OCI-M2 (cell line): Measurements from ENCODE around the gene YBX1.

ENCODE experiments used
- DNase-seq: peaks from one replicate; lab custom pipeline; 2025; ENCODE audit not compliant: unreplicated experiment; lab: John Stamatoyannopoulos, UW

YBX1 gene

GRCh38 chr1:42734201-42735035 lies 52.2 kb downstream of the YBX1 start:
- no peak for DNase-seq

DNA sequence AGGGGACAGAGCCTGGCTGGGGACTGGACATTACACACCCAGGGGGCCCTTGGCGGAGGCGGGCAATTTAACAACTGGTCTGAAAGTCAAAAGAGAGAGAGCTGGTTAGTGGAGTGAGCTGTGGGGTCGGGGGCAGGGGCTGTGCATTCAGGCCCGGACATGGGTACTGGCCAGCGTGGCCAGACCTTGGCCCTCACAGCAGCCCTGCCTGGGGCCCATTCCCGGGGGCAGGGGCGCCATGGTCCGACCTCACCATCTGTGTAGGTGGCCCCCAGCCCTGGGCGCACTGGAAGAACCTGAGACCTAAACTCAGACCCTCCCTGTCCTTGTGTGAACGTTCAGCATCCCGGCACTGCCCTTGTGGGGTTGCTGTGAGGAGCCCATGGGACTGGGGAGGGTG lies 52.8 kb downstream of the YBX1 start:
- DNase-seq, result no peak

DNA sequence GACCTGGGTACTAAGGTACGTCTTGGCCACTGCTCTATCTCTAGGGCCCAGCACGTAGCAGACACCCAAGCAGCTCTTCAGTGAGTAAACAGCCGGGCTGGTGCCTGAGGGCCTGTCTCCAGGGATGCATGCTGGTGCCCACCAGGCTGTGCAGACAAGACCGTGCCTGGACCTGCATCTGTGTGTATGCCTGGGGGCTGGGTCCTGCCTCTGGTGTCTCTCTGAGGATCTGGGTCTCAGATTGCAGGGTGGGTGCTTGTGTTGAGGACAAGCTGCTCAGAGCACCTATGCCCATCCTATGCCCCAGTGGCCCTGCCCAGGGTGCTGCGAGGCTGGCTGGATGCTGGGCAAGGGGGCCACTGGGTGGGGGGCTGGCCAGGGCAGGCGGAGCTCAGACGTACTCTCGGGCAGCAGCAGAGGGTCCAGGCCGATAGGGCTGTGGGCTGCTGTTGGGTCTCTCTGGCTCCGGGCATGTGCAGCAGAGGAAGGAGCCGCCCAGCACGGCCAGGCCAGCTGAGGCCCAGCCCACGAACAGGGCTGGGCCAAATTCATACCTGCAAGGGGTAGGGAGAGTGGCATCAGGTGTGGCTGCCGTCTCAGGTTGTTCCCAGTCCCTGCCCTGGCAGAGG lies 53.4 kb downstream of the YBX1 start:
- DNase-seq, result no peak

DNA sequence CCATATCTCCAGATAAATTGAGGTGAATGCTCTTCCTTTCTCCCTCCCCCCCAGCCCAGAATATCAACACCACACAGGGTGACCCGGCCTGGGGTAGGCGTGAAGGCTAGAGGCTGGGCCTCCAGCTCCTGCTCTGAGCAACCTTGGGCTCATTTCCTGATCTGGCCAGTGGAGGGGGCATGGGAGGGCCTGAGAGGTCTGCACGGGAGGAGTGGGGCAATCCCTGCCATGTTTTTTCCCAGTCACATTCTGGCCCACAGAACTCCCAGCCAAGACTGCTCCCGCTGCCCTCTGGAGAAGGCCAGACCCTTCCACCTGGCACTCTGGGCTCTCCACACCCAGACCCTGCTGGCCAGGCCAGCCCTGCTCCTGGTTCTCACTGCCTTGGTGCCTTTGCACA lies 53.9 kb downstream of the YBX1 start:
- DNase-seq, result no peak

DNA sequence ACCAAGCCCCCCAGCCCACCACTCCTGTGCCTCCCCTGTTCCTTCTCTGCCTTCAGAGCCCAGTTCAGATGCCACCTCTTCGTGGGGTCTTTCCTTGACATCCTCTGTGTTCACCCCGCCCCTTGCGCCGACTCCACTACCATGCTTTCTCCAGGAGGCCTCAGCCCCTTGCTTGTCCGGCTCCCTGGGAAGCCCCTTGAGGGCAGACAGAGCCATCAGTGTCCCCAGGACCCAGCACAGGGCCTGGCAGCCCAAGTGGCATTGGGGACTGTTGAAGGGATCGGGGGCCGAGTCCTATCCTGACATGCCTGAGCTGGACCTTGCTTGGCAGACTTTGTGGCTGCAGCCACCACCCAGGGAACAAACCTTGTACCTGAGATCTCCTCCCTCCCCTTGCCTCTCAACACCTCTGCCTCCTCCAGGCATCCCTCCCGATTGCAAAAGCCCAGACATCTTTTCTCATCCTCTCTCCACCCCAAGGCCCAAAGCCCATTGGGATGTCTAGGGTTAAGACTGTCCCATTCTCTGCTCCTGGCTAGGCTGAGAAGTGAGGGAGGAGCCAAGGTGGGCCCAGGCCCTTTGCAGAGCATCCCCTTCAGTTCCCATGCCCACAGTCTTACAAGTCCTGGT lies 54.5 kb downstream of the YBX1 start:
- no peak for DNase-seq

GRCh38 chr1:42737257-42737656 lies 55.0 kb downstream of the YBX1 start:
- DNase-seq, result no peak

DNA sequence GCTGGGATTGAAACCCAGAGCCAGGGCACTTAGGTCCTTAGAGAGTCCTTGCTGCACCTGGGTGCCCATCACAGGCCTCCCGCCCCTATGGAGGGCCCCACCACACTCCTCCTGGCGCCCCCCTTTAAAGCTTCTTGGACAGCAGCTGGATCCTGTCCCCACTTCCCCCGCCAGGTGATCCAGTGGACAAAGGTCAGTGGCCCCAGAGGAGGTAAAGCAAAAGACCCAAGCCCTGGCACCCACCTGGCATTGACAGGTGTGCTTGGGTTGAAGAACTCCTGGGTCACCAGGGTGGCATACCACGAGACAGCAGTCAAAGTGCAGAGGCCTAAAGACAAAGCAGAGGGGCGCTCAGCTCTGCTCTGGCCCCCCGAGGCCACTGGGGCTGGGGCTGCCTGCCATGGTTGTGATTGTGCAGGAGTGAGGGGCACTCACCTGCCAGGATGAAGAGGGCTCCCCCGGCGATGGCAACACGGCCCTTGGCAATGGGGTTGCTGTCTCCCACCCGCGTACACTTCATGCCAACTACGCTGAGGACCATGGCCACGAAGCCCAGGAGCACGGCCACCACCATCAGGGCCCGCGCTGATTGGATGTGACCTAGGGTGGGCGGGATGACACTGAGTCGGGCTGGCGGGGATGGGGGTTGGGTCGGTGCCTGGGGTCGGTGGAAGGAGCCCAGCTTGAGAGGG lies 55.9 kb downstream of the YBX1 start:
- DNase-seq, result no peak

DNA sequence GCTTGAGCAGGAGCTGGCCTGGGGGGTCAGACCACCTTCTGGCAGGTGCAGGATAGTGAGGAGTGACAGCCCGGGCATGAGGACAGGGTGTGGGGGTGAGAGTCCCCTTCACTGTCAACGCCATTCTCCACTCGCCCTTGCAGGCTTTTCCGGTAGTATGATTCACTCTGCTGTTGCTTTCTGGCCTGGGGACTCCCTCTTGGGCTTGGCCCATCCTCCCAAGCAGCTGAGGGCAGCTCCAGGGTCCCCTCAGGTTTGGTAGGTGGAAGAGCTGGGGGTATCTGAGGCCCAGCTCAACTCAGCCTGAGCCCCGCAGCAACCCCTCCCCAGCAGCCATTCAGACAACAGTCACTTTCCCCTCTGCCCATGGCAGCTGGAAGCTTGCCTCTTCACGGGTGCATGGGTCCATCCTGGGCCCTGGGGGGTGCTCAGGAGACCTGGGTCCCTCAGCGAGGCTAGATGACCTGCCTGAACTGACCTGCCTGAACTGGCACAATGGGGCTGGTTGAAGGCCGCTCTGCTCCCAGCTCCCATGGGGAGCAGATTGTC lies 56.5 kb downstream of the YBX1 start:
- DNase-seq, result no peak

DNA sequence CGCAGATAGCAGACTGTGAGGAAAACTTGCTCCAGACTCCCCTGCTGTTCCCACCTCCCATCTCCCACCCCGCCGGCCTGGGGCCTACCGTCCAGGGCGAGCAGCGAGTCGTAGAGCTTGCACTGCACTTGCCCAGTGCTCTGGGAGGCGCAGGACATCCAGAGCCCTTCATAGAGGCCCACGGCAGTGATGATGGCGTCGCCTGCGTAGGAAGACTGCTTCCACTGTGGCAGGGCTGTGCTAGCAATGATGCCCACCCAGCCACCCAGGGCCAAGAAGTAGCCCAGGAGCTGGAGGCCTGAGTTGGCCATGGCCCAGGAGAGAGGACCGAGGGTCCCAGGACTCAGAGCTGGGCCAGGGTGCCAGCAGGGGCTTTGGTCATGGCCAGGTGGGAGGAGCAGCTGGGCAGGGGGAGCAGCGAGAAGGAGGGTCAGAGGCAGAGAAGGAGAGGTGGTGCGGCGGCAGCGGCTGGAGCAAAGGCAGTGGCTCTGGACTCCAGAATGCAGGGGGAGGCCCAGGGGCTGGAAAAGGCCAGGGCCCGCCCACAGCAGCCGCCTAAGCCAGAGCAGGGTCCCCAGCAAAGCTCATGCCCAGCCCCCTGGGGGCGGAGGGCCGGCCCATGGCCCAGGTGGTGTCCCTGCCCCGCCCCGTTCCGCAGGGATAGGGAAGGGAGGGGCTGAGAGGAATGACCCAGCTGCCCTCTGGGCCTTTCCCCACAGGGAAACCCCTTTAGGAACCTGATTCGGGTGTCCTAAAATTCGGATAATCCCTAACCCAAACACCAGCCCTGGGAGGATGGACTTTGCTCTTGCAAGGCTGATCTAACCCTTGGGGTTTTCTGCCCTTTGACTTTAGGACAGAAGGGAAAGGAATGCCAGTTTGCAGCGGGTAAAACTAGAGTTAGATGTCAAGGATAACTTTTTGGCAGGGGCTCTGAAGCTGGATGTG lies 57.8 kb downstream of the YBX1 start, which contains the start of gene CLDN19:
TSS of gene CLDN19 (minus strand) at position 484 of the 948 bp plus-strand sequence. CDS start at position 311, 173 bp downstream.
- no peak for DNase-seq

GRCh38 chr1:42740851-42741580 lies 58.8 kb downstream of the YBX1 start:
- no peak for DNase-seq

DNA sequence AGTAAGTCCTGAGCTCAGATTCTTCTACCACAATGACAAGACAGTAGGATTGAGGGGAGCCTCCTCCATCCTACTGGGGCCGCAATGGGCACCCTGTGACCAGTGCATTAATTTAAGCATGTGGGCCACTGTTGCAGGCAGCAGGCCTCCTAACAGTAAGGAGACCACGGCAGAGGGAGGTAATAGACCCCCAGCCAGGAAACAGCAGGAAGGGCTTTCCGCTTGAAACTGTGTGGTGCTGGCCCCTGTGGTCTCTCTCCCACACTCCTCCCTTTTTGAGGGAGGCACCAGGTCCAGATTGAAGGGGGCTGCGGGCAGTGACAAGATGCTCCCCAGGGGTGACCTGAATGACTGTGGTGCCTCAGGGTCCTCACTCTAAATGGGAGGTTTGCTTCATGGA lies 59.5 kb downstream of the YBX1 start:
- no peak for DNase-seq

DNA sequence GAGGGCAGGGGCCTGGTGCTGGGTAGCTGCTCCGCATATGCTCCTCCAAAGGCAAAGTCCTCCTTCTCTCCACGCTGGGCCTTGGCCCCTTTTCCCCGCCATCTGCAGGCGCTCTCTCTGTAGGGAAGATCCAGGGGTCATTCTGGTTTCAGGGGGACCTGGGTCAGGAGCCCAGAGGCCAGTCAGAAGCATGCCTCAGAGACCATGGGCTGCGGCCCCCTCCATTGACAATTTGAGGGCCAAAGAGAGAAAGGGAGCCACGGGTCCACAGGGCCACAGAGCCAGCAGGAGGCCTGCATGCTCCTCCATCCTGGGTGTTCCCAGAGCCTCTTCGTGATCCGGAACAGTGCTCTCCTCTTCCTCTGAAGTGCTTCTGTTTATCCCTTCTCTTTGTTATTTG lies 59.9 kb downstream of the YBX1 start:
- DNase-seq, result no peak

GRCh38 chr1:42742617-42743316 lies 60.5 kb downstream of the YBX1 start:
- DNase-seq, result no peak

DNA sequence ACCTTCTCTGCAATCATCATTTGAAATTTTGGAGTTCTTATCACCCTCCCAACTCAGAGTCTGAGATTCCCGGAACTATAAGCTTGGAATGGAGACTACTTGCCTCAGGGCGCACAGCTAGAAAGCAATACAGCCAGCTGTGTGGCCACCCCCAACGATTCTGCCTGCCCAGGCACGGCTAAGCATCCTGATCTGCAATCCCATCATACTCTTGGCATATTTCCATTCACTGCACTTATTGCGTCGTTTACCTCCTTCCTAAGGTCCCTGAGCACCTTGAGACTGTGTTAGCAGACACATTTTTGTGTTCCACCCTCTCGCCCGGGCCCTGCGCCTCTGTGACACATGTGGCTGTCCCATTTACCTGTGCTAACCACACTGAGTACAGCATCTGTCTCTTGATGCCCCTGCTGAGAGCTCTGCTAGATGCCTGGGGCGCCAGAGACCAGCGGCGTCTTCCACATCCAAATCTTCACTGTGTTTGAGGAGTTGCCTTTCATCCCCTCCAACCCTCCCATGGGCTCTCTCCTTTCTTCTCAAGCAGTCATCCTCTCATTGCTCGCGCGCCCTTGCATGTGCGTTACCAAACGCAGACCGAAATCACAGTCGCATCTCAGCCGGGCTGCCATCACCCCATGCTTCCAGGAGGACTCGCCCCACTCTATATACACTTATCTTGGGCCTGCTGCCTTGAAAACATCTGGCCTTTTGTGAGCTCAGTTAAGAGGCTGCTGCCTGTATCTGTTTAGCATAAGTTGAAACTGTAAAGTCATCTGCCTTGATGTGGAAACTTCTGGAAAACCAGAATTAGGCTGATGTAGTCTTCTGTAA lies 61.3 kb downstream of the YBX1 start:
- no peak for DNase-seq

GRCh38 chr1:42744148-42744413 lies 61.9 kb downstream of the YBX1 start:
- DNase-seq, result no peak

GRCh38 chr1:42745851-42746250 lies 63.6 kb downstream of the YBX1 start:
- DNase-seq, result no peak

GRCh38 chr1:42746436-42747105 lies 64.4 kb downstream of the YBX1 start:
- DNase-seq, result no peak

DNA sequence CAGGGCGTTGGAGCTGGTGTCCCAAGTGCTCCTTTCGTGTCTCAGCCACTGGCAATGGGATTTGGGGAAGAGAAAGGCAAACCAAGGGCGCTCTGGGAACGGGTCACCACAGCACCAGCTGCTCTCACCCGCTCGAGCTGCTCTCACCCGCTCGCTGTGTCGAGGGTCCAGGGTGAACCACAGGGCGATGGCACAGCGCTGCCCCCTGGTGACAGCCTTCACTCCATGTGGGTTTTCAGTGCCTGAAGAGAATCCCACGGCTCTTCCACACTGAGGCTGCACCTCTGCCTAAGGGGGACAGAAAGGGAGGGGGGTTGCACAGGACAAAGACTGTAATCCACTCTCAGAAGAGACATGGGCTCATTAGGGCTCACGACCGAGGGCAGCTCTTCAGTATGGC lies 64.9 kb downstream of the YBX1 start:
- DNase-seq, result no peak
